Measurements from ENCODE around the gene PLEKHO2.

GRCh38 chr15:64901141-64901540, 59.4 kb downstream of the PLEKHO2 start:
- TF ChIP-seq POLR2A (IDR thresholded peaks at IDR 0.05) (no peak), CTCF (IDR thresholded peaks at IDR 0.05) (no peak)
